H9 (cell line): ENCODE data around the gene PTCH1. TPM values are rescaled to one million over a fixed set of nuclear protein-coding genes. Genes with fewer than 3 reads are reported as not detected.

Experiments
- DNase-seq: peaks from one replicate; pipeline ENCODE4 v3.0.0-alpha.2; 2017
- H2AFZ ChIP-seq: one replicate; pipeline ENCODE4 v1.6.1; 2013; ENCODE audit warnings: mild to moderate bottlenecking, low read length, control low read depth, moderate library complexity
- H2AK5ac ChIP-seq: 2 replicates; pipeline ENCODE4 v1.6.1; 2013; ENCODE audit warnings: low read length, control low read depth, mixed read lengths; ENCODE audit not compliant: insufficient read length
- H2BK120ac ChIP-seq: one replicate; pipeline ENCODE4 v1.6.1; 2013; ENCODE audit warnings: low read depth, mild to moderate bottlenecking, low read length, control low read depth, inconsistent platforms; ENCODE audit not compliant: poor library complexity, severe bottlenecking
- H2BK12ac ChIP-seq: 2 replicates; pipeline ENCODE4 v1.6.1; 2013; ENCODE audit warnings: low read length, control low read depth, mixed read lengths, low read depth; ENCODE audit not compliant: insufficient read length
- H2BK15ac ChIP-seq: 2 replicates; pipeline ENCODE4 v1.6.1; 2013; ENCODE audit warnings: low read depth, low read length, control low read depth
- H2BK20ac ChIP-seq: one replicate; pipeline ENCODE4 v1.6.1; 2013; ENCODE audit warnings: low read depth, mild to moderate bottlenecking, low read length, control low read depth, inconsistent platforms; ENCODE audit not compliant: poor library complexity, severe bottlenecking
- H2BK5ac ChIP-seq: 2 replicates; pipeline ENCODE4 v1.6.1; 2013; ENCODE audit warnings: low read length, control low read depth, mixed read lengths; ENCODE audit not compliant: insufficient read length
- H3K14ac ChIP-seq: 2 replicates; pipeline ENCODE4 v1.6.1; 2013; ENCODE audit warnings: low read length, control low read depth; ENCODE audit not compliant: insufficient read depth
- H3K18ac ChIP-seq: 2 replicates; pipeline ENCODE4 v1.6.1; 2013; ENCODE audit warnings: low read depth, mild to moderate bottlenecking, mixed read lengths, low read length, control low read depth; ENCODE audit not compliant: insufficient read length
- H3K23ac ChIP-seq: 2 replicates; pipeline ENCODE4 v1.6.1; 2013; ENCODE audit warnings: low read length, control low read depth, mixed read lengths, low read depth; ENCODE audit not compliant: insufficient read length
- H3K23me2 ChIP-seq: 2 replicates; pipeline ENCODE4 v1.6.1; 2013; ENCODE audit warnings: low read depth, mild to moderate bottlenecking, mixed read lengths, low read length, control low read depth; ENCODE audit not compliant: insufficient read length, poor library complexity, severe bottlenecking
- H3K27ac ChIP-seq: 2 replicates; pipeline ENCODE4 v1.5.1; 2013; ENCODE audit warnings: low read length, control low read depth, mixed read lengths, low read depth; ENCODE audit not compliant: insufficient read length
- H3K27me3 ChIP-seq: 2 replicates; pipeline ENCODE4 v1.6.1; 2013; ENCODE audit warnings: low read length, control low read depth, inconsistent platforms; ENCODE audit not compliant: insufficient read depth
- H3K4ac ChIP-seq: 2 replicates; pipeline ENCODE4 v1.6.1; 2013; ENCODE audit warnings: low read depth, mild to moderate bottlenecking, control low read depth, inconsistent platforms, low read length, moderate library complexity
- H3K4me1 ChIP-seq: 2 replicates; pipeline ENCODE4 v1.6.1; 2013; ENCODE audit warnings: low read length, control low read depth, inconsistent platforms; ENCODE audit not compliant: insufficient read depth
- H3K4me2 ChIP-seq: 2 replicates; pipeline ENCODE4 v1.6.1; 2013; ENCODE audit warnings: low read length, control low read depth, mixed read lengths; ENCODE audit not compliant: insufficient read length, insufficient read depth
- H3K56ac ChIP-seq: 2 replicates; pipeline ENCODE4 v1.6.1; 2013; ENCODE audit warnings: low read depth, mild to moderate bottlenecking, mixed read lengths, low read length, control low read depth; ENCODE audit not compliant: insufficient read length
- H3K79me1 ChIP-seq: 2 replicates; pipeline ENCODE4 v1.6.1; 2013; ENCODE audit warnings: low read depth, mild to moderate bottlenecking, moderate library complexity, low read length, control low read depth, inconsistent platforms; ENCODE audit not compliant: insufficient read depth, poor library complexity, severe bottlenecking
- H3K79me2 ChIP-seq: 2 replicates; pipeline ENCODE4 v1.6.1; 2013; ENCODE audit warnings: low read length, control low read depth, inconsistent platforms; ENCODE audit not compliant: insufficient read depth
- H3K9ac ChIP-seq: 2 replicates; pipeline ENCODE4 v1.6.1; 2013; ENCODE audit warnings: low read length, control low read depth, mixed read lengths; ENCODE audit not compliant: insufficient read length; ENCODE audit errors: extremely low read depth
- H3K9me3 ChIP-seq: one replicate; pipeline ENCODE4 v1.6.1; 2013; ENCODE audit warnings: low read depth, low read length, inconsistent platforms; ENCODE audit not compliant: control insufficient read depth
- H3T11ph ChIP-seq: one replicate; pipeline ENCODE4 v1.6.1; 2013; ENCODE audit warnings: mild to moderate bottlenecking, low read length, control low read depth, inconsistent platforms
- H4K20me1 ChIP-seq: one replicate; pipeline ENCODE4 v1.6.1; 2013; ENCODE audit not compliant: control insufficient read depth, insufficient read length, insufficient read depth
- H4K5ac ChIP-seq: 2 replicates; pipeline ENCODE4 v1.6.1; 2013; ENCODE audit warnings: low read depth, mild to moderate bottlenecking, mixed read lengths, low read length, control low read depth; ENCODE audit not compliant: insufficient read length
- H4K8ac ChIP-seq: replicated peaks from 2 replicates; pipeline ENCODE4 v1.6.1; 2013; ENCODE audit warnings: low read length, control low read depth, mixed read lengths, low read depth; ENCODE audit not compliant: insufficient read length
- H4K91ac ChIP-seq: 2 replicates; pipeline ENCODE4 v1.6.1; 2013; ENCODE audit warnings: low read depth, mild to moderate bottlenecking, moderate library complexity, mixed read lengths, low read length, control low read depth; ENCODE audit not compliant: insufficient read length
- H3K27ac Mint-ChIP-seq, 3 experiments: 2 replicates in 2 of 3; 3 replicates in 1 of 3; pipeline ENCODE4 v1.8.0; 2020 to 2021; ENCODE audit warnings: mixed read lengths in 3 of 3, mild to moderate bottlenecking in 1 of 3, moderate library complexity in 1 of 3
- H3K27me3 Mint-ChIP-seq: 2 replicates; pipeline ENCODE4 v1.8.0; 2021; ENCODE audit warnings: low read depth, mild to moderate bottlenecking, moderate library complexity, mixed read lengths
- H3K36me3 Mint-ChIP-seq, 3 experiments: 2 replicates in 2 of 3; 3 replicates in 1 of 3; pipeline ENCODE4 v1.8.0; 2020 to 2021; ENCODE audit warnings: low read depth in 3 of 3, mixed read lengths in 3 of 3; ENCODE audit not compliant: insufficient read depth in 1 of 3
- H3K4me1 Mint-ChIP-seq, 2 experiments: 2 replicates each; pipeline ENCODE4 v1.8.0; 2020; ENCODE audit warnings: mixed read lengths in 2 of 2
- H3K4me3 Mint-ChIP-seq, 2 experiments: 2 replicates in 1 of 2; 3 replicates in 1 of 2; pipeline ENCODE4 v1.8.0; 2020 to 2021; ENCODE audit warnings: mild to moderate bottlenecking in 2 of 2, mixed read lengths in 2 of 2, moderate library complexity in 1 of 2
- H3K9me3 Mint-ChIP-seq, 2 experiments: 2 replicates in 1 of 2; 3 replicates in 1 of 2; pipeline ENCODE4 v1.8.0; 2020; ENCODE audit warnings: mild to moderate bottlenecking in 2 of 2, mixed read lengths in 2 of 2, moderate library complexity in 1 of 2
- CTCF ChIP-seq: fragments of 200-600 bp; sonication (generic); conservative IDR thresholded peaks from 3 replicates; pipeline ENCODE4 v1.8.0; 2021; ENCODE audit warnings: antibody characterized with exemption, mild to moderate bottlenecking
- WGBS: extraction: QIAGEN DNeasy Blood & Tissue Kit; methylation state at CpG from one replicate; pipeline ENCODE4 v1.1.7; 2013; ENCODE audit warnings: missing lambda C conversion rate, low lambda C conversion rate, mixed read lengths; ENCODE audit not compliant: insufficient read length; ENCODE audit errors: extremely low coverage; 5-methylcytosine and 5-hydroxymethylcytosine counted together
- total RNA-seq: library from RNA; stranded (reverse); gene quantifications from 2 replicates; pipeline ENCODE4 v1.2.1, GENCODE V29; 2021

Gene PTCH1
- total RNA-seq, 1 experiment from 2014 or later = 9.1 TPM

GRCh38 chr9:95468791-95469190 is 48.0 kb downstream of the PTCH1 start:
- DNase-seq = no peak
- no peak overlapping the region for H3K4ac ChIP-seq
- no peak overlapping the region for H2AFZ ChIP-seq
- WGBS = no CpG with 5 or more reads among the region's 19 CpGs
- no peak overlapping the region for H3K18ac ChIP-seq
- TF ChIP-seq CTCF = no peak
- H4K20me1 ChIP-seq = no peaks in the 10 kb centered on the region
- H3K23ac ChIP-seq = no peak overlapping the region
- H3K27ac Mint-ChIP-seq = no peak overlapping the region
- H3K9ac ChIP-seq = no peak overlapping the region
- no peak overlapping the region for H3T11ph ChIP-seq
- no peaks in the 10 kb centered on the region for H3K4me1 ChIP-seq
- no peak overlapping the region for H2BK120ac ChIP-seq
- H2BK12ac ChIP-seq = no peak overlapping the region
- H4K5ac ChIP-seq = no peak overlapping the region
- no peaks in the 10 kb centered on the region for H3K79me1 ChIP-seq
- H3K9me3 Mint-ChIP-seq = no peaks in the 10 kb centered on the region
- H3K4me2 ChIP-seq = no peak overlapping the region
- no peak overlapping the region for H4K91ac ChIP-seq
- H3K4me3 Mint-ChIP-seq = no peak overlapping the region
- no peak overlapping the region for H2BK20ac ChIP-seq
- H4K8ac ChIP-seq = no peak overlapping the region
- H3K56ac ChIP-seq = no peak overlapping the region
- H3K23me2 ChIP-seq = no peaks in the 10 kb centered on the region
- H3K14ac ChIP-seq = no peak overlapping the region
- H2BK5ac ChIP-seq = no peak overlapping the region
- H3K27me3 ChIP-seq = no peaks in the 10 kb centered on the region
- H3K36me3 Mint-ChIP-seq = peaks cover 30 to 65% (median 39%) of the 10 kb centered on the region in 3 experiments
- peaks cover under 1 to 5% of the 10 kb centered on the region in 2 experiments; a peak in 3 of 4 replicates for H3K4me1 Mint-ChIP-seq
- H3K27ac ChIP-seq = no peak overlapping the region
- no peaks in the 10 kb centered on the region for H3K9me3 ChIP-seq
- H2AK5ac ChIP-seq = no peak overlapping the region
- H2BK15ac ChIP-seq = no peak overlapping the region
- H3K27me3 Mint-ChIP-seq = no peaks in the 10 kb centered on the region
- H3K79me2 ChIP-seq = no peaks in the 10 kb centered on the region
